ENCODE results near the gene PCED1B.

- TF ChIP-seq POLR2A (IDR thresholded peaks at IDR 0.05), result no peak
- TF ChIP-seq CTCF (IDR thresholded peaks at IDR 0.05), result no peak
These were observed 192.4 kb downstream of the PCED1B start for GRCh38 chr12:47271800-47272239.
